IPS-20b (cell line): ENCODE measurements around the gene ANTXRL.
"Not testable (repeated sequence)": the region's sequence is repeated elsewhere in the genome, so short reads cannot be mapped to it uniquely, and the experiment has no call there.

Experiments
- H3K27ac ChIP-seq: one replicate; pipeline ENCODE4 v1.5.1; 2013; ENCODE audit warnings: low read length
- H3K27me3 ChIP-seq: 2 replicates; pipeline ENCODE4 v1.6.1; 2013; ENCODE audit warnings: mild to moderate bottlenecking, low read length, inconsistent platforms; ENCODE audit not compliant: insufficient read depth
- H3K36me3 ChIP-seq: 2 replicates; pipeline ENCODE4 v1.6.1; 2013; ENCODE audit warnings: low read depth, mild to moderate bottlenecking, inconsistent platforms, low read length, moderate library complexity; ENCODE audit not compliant: insufficient read depth
- H3K4me1 ChIP-seq: 2 replicates; pipeline ENCODE4 v1.6.1; 2013; ENCODE audit warnings: mild to moderate bottlenecking, control low read depth, inconsistent platforms, low read length, moderate library complexity; ENCODE audit not compliant: insufficient read depth
- H3K4me3 ChIP-seq: 2 replicates; pipeline ENCODE4 v1.5.1; 2013; ENCODE audit warnings: mild to moderate bottlenecking, low read length, inconsistent platforms
- H3K9ac ChIP-seq: 2 replicates; pipeline ENCODE4 v1.6.1; 2013; ENCODE audit warnings: low read depth, mild to moderate bottlenecking, inconsistent platforms, low read length, moderate library complexity
- H3K9me3 ChIP-seq: 2 replicates; pipeline ENCODE4 v1.6.1; 2013; ENCODE audit warnings: mild to moderate bottlenecking, low read depth, low read length, inconsistent platforms; ENCODE audit not compliant: insufficient read depth

Gene ANTXRL

GRCh38 chr10:46295350-46296010 is 8.7 kb downstream of the ANTXRL start:
- not testable (repeated sequence) for H3K36me3 ChIP-seq, H3K9ac ChIP-seq, H3K4me3 ChIP-seq, H3K9me3 ChIP-seq, H3K27ac ChIP-seq, H3K27me3 ChIP-seq, H3K4me1 ChIP-seq

- H3K9ac ChIP-seq, H3K27ac ChIP-seq, H3K9me3 ChIP-seq, H3K36me3 ChIP-seq, H3K4me3 ChIP-seq, H3K4me1 ChIP-seq, H3K27me3 ChIP-seq: not testable (repeated sequence)
These were observed 9.3 kb downstream of the ANTXRL start for GRCh38 chr10:46296086-46296485.

GRCh38 chr10:46296641-46297141 is 9.9 kb downstream of the ANTXRL start:
- no peak overlapping the region for H3K27ac ChIP-seq
- no peak overlapping the region for H3K9ac ChIP-seq
- no peak overlapping the region for H3K4me3 ChIP-seq
- H3K36me3 ChIP-seq: no peaks in the 10 kb centered on the region
- no peaks in the 10 kb centered on the region; the same call in 1 of the 2 replicates for H3K4me1 ChIP-seq
- no peaks in the 10 kb centered on the region for H3K9me3 ChIP-seq
- no peaks in the 10 kb centered on the region for H3K27me3 ChIP-seq

GRCh38 chr10:46297406-46298204 is 10.8 kb downstream of the ANTXRL start:
- H3K4me1 ChIP-seq: no peaks in the 10 kb centered on the region
- no peak overlapping the region for H3K9ac ChIP-seq
- no peaks in the 10 kb centered on the region for H3K36me3 ChIP-seq
- H3K27ac ChIP-seq: no peak overlapping the region
- H3K9me3 ChIP-seq: no peaks in the 10 kb centered on the region
- H3K4me3 ChIP-seq: no peak overlapping the region
- H3K27me3 ChIP-seq: no peaks in the 10 kb centered on the region

- Histone ChIP-seq H3K27me3 (no peaks in the 10 kb centered on the region), H3K9ac (no peak overlapping the region), H3K4me3 (no peak overlapping the region), H3K4me1 (no peaks in the 10 kb centered on the region), H3K9me3 (no peaks in the 10 kb centered on the region), H3K27ac (no peak overlapping the region), H3K36me3 (no peaks in the 10 kb centered on the region)
These were observed 11.9 kb downstream of the ANTXRL start for GRCh38 chr10:46298477-46299285.

GRCh38 chr10:46299286-46299535 is 12.4 kb downstream of the ANTXRL start:
- H3K27me3 ChIP-seq: no peaks in the 10 kb centered on the region
- no peak overlapping the region for H3K27ac ChIP-seq
- H3K9me3 ChIP-seq: no peaks in the 10 kb centered on the region
- H3K4me1 ChIP-seq: no peaks in the 10 kb centered on the region
- no peak overlapping the region for H3K9ac ChIP-seq
- H3K4me3 ChIP-seq: no peak overlapping the region
- no peaks in the 10 kb centered on the region for H3K36me3 ChIP-seq

- H3K27ac ChIP-seq: no peak overlapping the region
- no peaks in the 10 kb centered on the region for H3K27me3 ChIP-seq
- H3K9ac ChIP-seq: no peak overlapping the region
These were observed 13.0 kb downstream of the ANTXRL start for GRCh38 chr10:46299536-46300369.

GRCh38 chr10:46300370-46300711 is 13.5 kb downstream of the ANTXRL start:
- not testable (repeated sequence) for H3K27ac ChIP-seq, H3K9me3 ChIP-seq, H3K4me3 ChIP-seq, H3K36me3 ChIP-seq, H3K4me1 ChIP-seq, H3K27me3 ChIP-seq, H3K9ac ChIP-seq

More at GRCh38 chr10:46299536-46300369, 13.0 kb downstream of the ANTXRL start:
- no peaks in the 10 kb centered on the region for H3K9me3 ChIP-seq
- no peaks in the 10 kb centered on the region for H3K36me3 ChIP-seq
- H3K4me3 ChIP-seq: no peak overlapping the region
- no peaks in the 10 kb centered on the region for H3K4me1 ChIP-seq

- Histone ChIP-seq H3K36me3 (no peaks in the 10 kb centered on the region), H3K4me3 (no peak overlapping the region), H3K27me3 (no peaks in the 10 kb centered on the region), H3K4me1 (no peaks in the 10 kb centered on the region), H3K27ac (no peak overlapping the region), H3K9me3 (no peaks in the 10 kb centered on the region), H3K9ac (no peak overlapping the region)
These were observed 14.4 kb downstream of the ANTXRL start for GRCh38 chr10:46301056-46301645.

- Histone ChIP-seq H3K9me3 (no peaks in the 10 kb centered on the region), H3K9ac (no peak overlapping the region)
These were observed 15.1 kb downstream of the ANTXRL start for GRCh38 chr10:46301721-46302479.

More at GRCh38 chr10:46301721-46302479, 15.1 kb downstream of the ANTXRL start:
- H3K27me3 ChIP-seq: no peaks in the 10 kb centered on the region
- H3K27ac ChIP-seq: no peak overlapping the region
- no peaks in the 10 kb centered on the region for H3K36me3 ChIP-seq
- no peaks in the 10 kb centered on the region for H3K4me1 ChIP-seq
- no peak overlapping the region for H3K4me3 ChIP-seq
